Stimulated activated CD4-positive, alpha-beta T cell treated with anti-CD3 and anti-CD28 coated beads, Interleukin-1b, Interleukin-23, amount 100 ng/mL, for 4 hours (primary cell): ENCODE results near the gene MBD5.
A peak's percentile ranks its signal among the peaks of the same experiment; 100 is the strongest.

Experiments
- DNase-seq, 2 donors: peaks; one replicate each; pipeline ENCODE4 v3.0.0-alpha.2; 2020; ENCODE audit warnings: low read depth in 2 of 2

The MBD5 gene

DNA sequence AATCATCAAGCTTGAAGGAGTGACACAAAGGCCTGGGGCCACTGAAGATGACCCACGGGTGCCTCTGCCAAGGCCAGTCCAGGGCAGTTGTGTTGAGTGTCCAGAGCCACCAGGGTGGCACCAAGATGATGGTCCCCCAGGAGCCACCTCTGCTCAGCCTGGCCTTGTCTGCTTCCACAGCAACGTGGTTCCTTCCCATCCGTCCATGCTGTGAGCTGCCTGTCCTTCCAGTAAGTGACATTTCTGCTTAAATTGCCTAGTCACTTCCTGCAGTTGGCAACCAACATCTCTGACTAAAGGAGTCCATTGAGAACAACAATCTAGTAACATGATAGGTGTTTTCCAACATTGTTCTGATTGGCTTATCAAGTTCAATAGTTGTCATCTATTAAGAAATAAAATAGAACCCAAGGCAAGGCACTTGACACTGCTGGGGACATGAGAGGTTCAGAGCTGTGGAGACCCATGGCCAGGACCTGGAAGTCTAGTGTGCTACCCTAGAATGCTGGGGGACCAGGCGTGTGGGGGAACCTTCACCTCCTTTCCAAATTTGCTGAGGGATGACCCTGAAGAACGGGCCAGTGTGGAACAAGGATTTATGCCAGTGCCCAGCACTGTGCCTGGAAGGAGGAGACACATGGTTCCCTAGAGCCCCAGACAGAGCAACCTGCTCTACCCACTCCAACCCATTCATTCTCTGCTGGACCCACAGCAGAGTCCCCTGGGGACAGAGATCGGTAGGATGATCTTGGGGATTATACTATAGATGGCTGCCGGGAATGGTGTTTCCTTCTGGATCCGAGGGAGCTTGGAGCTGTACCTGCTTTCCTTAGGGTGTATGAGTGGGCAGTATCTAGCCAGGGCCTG is 524.7 kb downstream of the MBD5 start:
- DNase-seq: no peak

DNA sequence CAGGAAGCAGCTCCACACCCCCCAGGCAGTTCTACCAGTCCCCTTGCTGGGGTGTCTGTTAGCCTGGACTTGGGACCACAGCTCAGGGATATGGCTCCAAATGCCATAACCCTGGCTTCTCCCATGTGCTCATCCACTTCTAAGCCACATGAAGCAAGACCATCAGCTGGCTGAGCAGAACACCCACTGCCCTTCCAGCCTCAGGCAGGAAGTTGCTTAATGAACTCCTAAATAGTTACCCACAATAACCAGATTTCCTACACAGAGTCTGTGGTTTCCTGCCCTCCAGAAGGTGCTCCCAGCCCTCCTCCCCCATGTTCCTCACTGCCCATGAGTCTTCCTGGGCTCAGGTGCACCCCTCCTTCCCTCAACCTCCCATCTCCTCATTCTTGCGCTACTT is 525.4 kb downstream of the MBD5 start:
- DNase-seq: no peak

DNA sequence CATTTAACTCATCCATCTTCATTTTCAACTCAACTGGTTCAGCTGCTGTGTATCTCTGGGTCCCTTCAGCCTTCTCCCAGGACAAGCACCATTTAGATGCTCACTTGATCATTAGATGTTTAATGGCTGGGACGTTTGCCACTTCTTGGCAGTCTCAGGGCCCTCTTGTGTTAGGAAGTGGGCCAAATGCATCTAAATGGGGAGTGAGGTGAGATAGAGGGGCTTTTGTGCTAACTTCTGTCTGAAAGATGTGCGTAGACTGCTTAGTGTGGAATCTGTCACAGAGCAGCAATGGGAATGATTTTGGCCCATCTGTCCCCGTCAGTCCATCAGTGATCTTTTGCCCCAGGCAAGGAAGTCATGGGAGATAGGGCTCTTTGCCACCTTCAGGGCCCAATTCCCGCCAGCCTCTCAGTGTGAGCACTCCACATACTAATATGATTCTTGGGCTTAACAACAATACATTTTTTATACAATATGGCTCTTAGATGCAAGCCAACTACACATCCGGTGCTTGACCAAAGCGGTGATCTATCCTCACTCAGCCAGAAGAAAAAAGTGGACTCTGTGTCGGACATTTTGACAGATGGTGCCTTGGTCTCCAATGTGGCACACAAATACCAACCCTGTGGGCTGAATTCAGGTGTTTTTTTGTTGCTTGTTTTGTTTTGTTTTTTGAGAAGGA is 528.0 kb downstream of the MBD5 start:
- DNase-seq: no peak

DNA sequence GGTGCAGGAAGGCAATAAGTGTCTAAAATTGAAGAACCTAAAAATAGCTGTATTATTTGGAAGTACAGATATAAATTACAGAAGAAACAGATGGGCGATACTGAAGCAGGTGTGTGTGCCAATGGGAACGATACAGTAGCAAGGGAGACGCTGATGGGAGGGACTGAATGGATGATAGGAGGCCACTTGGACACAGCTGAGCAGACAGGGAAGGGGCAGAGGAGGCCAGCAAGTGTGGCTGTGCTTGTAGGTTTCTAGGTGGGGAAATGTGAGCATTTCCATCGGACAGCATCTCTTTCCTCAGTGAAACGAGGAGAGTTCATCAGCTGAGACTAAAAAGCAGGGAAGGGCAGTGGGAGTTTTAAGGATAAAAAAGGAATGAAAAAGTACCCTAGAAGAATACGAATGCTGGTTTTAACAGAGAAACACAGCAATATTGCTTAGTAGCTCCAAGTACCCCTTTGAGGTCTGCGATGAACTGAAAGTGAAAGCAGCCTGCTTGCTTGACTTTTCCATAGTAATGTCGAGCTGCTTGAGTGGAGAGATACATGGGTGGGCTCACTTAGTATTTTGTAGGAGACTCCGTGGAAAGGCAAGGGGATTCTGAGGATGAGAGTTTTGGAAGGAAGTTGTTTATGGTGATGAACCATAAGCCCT is 531.9 kb downstream of the MBD5 start:
- peak in 1 of 2 donors; percentile 34 for DNase-seq

DNA sequence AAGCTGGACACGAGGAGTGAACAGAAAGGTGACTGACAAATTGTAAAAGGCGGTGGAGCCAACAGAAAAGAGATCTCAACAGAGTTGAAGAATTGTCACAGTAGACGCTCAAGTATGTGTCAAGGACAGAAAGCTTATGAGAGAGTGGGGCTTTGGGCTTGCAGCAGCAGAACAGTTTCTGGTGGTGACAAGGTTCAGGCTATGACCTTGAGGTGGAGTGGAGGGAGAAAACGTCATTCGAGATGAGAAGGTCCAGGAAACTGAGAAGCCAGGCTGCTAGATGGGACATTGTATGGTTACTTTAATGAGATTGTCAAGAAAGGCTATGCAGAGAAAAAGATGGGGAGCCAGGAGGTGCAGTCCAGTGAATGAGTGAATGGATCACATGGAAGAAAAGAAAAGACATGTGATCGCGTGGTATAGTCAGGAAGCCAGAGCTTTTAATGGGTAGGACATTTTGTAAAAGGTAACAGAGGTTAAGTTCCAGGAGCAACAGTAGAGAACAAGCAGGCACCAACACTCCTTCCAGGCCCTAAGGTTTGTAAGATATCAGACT is 532.5 kb downstream of the MBD5 start:
- DNase-seq: no peak

DNA sequence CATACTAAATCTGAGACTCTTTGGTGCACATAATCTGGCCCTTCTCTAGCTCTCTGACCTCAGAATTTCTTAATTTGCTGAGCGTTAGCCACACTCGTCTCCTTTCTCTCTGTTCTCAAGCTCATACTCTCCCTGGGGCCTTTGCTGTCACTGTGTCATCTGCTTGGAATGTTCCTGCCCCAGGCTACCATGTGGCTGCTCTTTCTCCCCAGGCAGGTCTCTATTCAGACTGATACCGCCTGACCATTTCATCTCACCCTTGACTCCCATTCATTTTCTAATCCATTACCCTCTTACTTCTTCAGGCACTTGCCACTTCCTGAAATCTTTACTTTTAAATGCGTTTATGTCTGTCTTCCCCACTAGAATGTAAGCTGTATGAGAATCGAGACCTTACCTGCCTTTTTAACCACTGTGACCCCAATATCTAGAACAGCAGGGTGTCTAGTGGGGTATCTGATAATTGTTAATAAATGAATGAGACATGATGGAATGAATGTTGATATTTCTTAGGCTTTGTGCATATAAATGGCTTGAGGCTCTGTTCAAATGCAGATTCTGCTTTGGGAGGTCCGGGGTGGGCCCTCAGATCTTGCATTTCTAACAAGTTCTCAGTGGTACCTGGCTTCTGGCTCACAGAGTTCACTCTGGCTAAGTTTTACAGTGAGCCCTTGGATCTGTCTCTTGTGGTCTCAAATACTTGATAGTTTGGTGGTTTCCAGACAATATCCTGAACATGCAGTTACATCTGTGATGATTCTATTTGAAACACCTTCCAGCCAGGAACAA is 533.8 kb downstream of the MBD5 start:
- no peak for DNase-seq

DNA sequence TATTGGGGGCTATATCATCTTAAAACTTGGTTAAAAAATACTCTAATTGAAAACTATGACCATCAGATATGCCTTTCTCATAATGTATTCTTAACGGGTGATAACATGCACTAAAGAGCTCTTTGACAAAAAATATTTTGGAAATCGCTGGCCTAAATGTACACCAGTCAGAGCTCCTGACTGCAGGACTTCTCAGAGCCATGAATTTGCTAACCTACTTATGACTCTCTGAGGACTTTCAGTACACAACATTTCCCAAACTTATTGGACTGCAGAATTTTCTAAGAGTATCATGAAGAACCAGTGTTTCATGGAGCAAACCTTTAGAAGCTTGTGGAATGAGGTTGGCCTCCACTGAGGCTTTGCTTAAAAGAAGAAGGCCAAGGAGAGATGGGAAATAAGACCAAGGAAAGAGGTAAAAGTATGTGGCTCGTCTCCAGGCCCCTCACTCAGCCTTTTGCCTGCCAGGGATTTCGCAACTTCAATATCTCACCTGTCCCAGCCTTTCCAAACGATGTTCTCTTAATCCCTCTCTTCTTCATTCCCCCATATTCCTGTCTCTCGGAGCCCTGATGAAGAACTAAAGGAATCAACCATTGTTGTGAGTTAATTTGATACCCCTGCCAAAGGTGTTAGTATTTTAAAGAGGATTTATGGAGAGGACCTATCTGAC is 534.9 kb downstream of the MBD5 start:
- no peak for DNase-seq

- no peak for DNase-seq
Measured at GRCh38 chr2:148557844-148558436, 537.0 kb downstream of the MBD5 start.

DNA sequence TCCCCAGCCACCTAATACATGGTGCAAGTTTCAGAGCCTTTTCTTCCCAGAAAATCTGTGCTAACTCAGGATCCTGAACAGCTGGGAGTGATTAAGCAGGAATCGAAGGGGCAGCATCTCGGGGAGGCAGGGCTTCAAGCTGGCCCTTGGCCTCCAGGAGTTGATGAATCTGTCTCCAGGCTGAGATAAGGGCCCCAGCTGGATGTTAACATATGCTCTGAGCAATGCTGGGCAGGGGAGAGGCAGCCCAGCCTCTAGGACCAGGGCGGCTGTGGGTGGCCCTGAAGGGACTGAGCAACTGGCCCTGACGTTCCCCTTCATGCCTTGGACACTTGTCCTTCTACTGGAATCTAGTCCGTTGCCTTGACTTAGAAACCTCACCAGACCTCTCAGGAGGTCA is 539.6 kb downstream of the MBD5 start:
- no peak for DNase-seq

GRCh38 chr2:148561389-148561788 is 540.5 kb downstream of the MBD5 start:
- DNase-seq: no peak

DNA sequence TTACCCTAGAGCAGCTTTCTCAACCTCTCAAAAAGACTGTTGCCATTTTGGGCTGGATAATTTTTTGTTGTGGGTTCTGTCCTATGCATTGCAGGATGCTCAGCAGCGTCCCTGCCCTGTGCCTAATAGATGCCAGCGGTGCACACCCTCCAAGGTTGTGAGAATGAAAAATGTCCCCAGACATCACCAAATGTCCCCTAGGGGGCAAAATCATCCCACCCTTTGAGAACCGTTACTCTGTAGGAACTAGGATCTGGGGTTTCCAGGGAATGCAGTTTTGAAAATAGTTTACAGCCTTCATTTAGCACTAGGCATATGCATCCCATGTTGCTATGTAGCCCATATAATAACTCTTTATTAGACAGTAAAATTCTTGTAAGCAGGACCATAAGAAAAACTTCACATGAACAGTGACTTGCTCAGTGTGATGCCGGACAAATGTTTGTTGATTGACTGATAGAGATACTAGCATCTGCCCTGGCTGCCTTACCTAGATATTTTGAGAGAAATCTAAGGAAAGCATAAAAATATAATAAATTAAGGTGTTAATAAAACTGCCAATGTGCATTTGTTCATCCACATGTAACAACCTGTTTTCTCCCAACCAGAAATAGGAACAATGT is 544.5 kb downstream of the MBD5 start:
- no peak for DNase-seq
